Stimulated activated naive CD8-positive, alpha-beta T cell treated with anti-CD3 and anti-CD28 coated beads, Interleukin-15, amount 100 ng/mL, for 72 hours (primary cell): Measurements from ENCODE around the gene DEFB114.

Experiments
- ATAC-seq: fragments of 150-1000 bp; cut with Tn5 transposase; 2 replicates; pipeline ENCODE4 v1.10.0; 2021; ENCODE audit warnings: mild to moderate bottlenecking, moderate library complexity
- DNase-seq, 2 donors: peaks; one replicate each; pipeline ENCODE4 v3.0.0; 2021 to 2022
- H3K27ac Mint-ChIP-seq, 2 donors: one replicate each; pipeline ENCODE4 v1.8.0; 2022; ENCODE audit warnings: mild to moderate bottlenecking in 2 of 2, mixed read lengths in 2 of 2, moderate library complexity in 2 of 2
- H3K27me3 Mint-ChIP-seq: one replicate; pipeline ENCODE4 v1.8.0; 2022; ENCODE audit warnings: mixed read lengths
- H3K4me1 Mint-ChIP-seq: one replicate; pipeline ENCODE4 v1.8.0; 2022; ENCODE audit warnings: mild to moderate bottlenecking, mixed read lengths
- H3K4me3 Mint-ChIP-seq, 2 donors: one replicate each; pipeline ENCODE4 v1.8.0; 2022; ENCODE audit warnings: mild to moderate bottlenecking in 2 of 2, mixed read lengths in 2 of 2, moderate library complexity in 1 of 2
- H3K9me3 Mint-ChIP-seq, 2 donors: one replicate each; pipeline ENCODE4 v1.8.0; 2022; ENCODE audit warnings: mixed read lengths in 2 of 2

The DEFB114 gene

GRCh38 chr6:49913636-49914375, 50.2 kb downstream of the DEFB114 start:
- Mint-ChIP-seq H3K27ac (no peak overlapping the region), H3K9me3 (peaks cover 0 to 4% of the 10 kb centered on the region in 2 donors), H3K4me1 (no peaks in the 10 kb centered on the region), H3K27me3 (no peaks in the 10 kb centered on the region), H3K4me3 (no peak overlapping the region)
- no peak for ATAC-seq
- no peak for DNase-seq

- DNase-seq (no peak), ATAC-seq (no peak)
- H3K27ac Mint-ChIP-seq, result no peak overlapping the region
- no peaks in the 10 kb centered on the region for H3K27me3 Mint-ChIP-seq
- H3K4me1 Mint-ChIP-seq, result no peaks in the 10 kb centered on the region
- H3K9me3 Mint-ChIP-seq, result peaks cover 0 to 4% of the 10 kb centered on the region in 2 donors
- H3K4me3 Mint-ChIP-seq, result no peak overlapping the region
Measured at GRCh38 chr6:49912196-49912595, 51.8 kb downstream of the DEFB114 start.

- Mint-ChIP-seq H3K4me3 (no peak overlapping the region), H3K27ac (no peak overlapping the region), H3K27me3 (no peaks in the 10 kb centered on the region), H3K4me1 (no peaks in the 10 kb centered on the region), H3K9me3 (peaks cover 0 to 4% of the 10 kb centered on the region in 2 donors)
- DNase-seq, result no peak
- ATAC-seq, result no peak
Measured at GRCh38 chr6:49911252-49911651, 52.7 kb downstream of the DEFB114 start.
